ENCODE results near the gene SFMBT2. TPM values are rescaled to one million over a fixed set of nuclear protein-coding genes. Genes with fewer than 3 reads are reported as not detected.

Gene SFMBT2
- total RNA-seq, 1 donor from 2014 or later = 7.2 TPM

DNA sequence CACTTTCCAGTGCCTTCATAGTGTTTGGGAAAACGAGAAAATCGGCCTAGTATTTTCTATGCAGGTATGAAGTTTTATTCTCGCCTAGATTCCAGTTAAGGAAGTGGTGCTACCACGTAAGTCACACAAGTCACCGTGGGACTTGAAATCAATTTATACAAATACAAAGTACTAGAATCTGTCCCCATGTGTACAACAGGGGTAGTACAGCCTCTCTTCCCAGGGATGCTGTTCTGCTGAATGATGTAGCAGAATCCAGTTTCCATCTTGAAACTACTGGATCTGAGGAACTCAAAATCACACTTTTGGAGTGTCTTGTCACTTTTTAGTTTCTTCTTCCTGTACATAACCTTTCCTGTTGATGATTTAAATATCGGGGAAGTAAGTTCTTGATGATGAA, 129.4 kb downstream of the SFMBT2 start:
- Mint-ChIP-seq H3K27ac (no peak overlapping the region), H3K36me3 (no peaks in the 10 kb centered on the region), H3K27me3 (peaks cover 58% of the 10 kb centered on the region), H3K4me1 (ENCODE audit: unreplicated experiment) (peaks cover 5% of the 10 kb centered on the region), H3K4me3 (no peak overlapping the region), H3K9me3 (no peaks in the 10 kb centered on the region)
- no peak for DNase-seq (ENCODE audit: extremely low spot score, unreplicated experiment)
- TF ChIP-seq, protein P1, sequence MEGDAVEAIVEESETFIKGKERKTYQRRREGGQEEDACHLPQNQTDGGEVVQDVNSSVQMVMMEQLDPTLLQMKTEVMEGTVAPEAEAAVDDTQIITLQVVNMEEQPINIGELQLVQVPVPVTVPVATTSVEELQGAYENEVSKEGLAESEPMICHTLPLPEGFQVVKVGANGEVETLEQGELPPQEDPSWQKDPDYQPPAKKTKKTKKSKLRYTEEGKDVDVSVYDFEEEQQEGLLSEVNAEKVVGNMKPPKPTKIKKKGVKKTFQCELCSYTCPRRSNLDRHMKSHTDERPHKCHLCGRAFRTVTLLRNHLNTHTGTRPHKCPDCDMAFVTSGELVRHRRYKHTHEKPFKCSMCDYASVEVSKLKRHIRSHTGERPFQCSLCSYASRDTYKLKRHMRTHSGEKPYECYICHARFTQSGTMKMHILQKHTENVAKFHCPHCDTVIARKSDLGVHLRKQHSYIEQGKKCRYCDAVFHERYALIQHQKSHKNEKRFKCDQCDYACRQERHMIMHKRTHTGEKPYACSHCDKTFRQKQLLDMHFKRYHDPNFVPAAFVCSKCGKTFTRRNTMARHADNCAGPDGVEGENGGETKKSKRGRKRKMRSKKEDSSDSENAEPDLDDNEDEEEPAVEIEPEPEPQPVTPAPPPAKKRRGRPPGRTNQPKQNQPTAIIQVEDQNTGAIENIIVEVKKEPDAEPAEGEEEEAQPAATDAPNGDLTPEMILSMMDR (conservative IDR thresholded peaks at IDR 0.05) = peak; percentile 28

DNA sequence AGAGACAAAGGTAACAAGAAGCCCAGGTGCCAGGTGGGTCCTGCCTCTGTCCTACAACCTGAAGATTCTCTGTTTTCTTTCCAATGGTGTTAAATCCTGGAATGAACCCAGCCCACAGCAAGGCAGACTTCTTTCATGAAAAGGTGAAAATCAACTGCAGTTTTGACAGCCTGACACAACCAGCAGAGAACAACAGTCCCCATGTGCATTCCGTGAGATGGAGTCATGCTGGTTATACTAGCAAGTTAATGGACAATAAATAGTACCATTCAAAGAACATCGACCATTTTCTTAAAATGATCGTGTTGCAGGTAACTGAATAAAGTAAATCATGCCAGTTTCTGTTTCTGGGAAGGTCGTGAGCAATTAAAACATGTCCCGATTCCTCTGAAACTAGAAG, 131.5 kb downstream of the SFMBT2 start:
- Mint-ChIP-seq H3K4me3 (no peak overlapping the region), H3K27ac (no peak overlapping the region)

DNA sequence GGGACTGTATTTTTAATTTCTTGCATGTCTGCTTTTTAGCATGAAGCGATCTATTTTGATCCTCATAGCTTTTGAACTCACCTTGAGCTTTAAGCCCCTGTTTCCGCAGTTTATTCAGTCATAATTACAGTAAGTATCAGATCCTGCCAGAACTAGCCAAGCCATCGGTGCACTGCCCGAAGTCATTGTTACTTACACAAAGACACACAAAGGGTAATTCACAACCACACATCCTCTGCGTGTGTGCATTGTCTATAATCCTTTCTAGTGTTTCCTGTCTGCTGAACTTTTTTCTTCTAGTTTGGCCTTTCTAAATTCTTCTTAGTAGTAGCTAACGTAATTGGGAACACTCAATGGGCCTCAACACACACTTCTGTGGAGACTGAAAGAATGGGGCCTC, 133.0 kb downstream of the SFMBT2 start:
- peaks cover 44% of the 10 kb centered on the region for H3K27me3 Mint-ChIP-seq
- H3K9me3 Mint-ChIP-seq = no peaks in the 10 kb centered on the region
- peaks cover 5% of the 10 kb centered on the region for H3K4me1 Mint-ChIP-seq (ENCODE audit: unreplicated experiment)
- no peak overlapping the region for H3K27ac Mint-ChIP-seq
- TF ChIP-seq, protein P1 (conservative IDR thresholded peaks at IDR 0.05) = no peak
- H3K36me3 Mint-ChIP-seq = no peaks in the 10 kb centered on the region
- DNase-seq (ENCODE audit: extremely low spot score, unreplicated experiment) = no peak
- H3K4me3 Mint-ChIP-seq = no peak overlapping the region

More for the DNA sequence above, 131.5 kb downstream of the SFMBT2 start:
- DNase-seq (ENCODE audit: extremely low spot score, unreplicated experiment) = no peak
- Mint-ChIP-seq H3K36me3 (no peaks in the 10 kb centered on the region), H3K27me3 (peaks cover 54% of the 10 kb centered on the region), H3K9me3 (no peaks in the 10 kb centered on the region), H3K4me1 (ENCODE audit: unreplicated experiment) (peaks cover 5% of the 10 kb centered on the region)
- TF ChIP-seq, protein P1 (conservative IDR thresholded peaks at IDR 0.05) = no peak

DNA sequence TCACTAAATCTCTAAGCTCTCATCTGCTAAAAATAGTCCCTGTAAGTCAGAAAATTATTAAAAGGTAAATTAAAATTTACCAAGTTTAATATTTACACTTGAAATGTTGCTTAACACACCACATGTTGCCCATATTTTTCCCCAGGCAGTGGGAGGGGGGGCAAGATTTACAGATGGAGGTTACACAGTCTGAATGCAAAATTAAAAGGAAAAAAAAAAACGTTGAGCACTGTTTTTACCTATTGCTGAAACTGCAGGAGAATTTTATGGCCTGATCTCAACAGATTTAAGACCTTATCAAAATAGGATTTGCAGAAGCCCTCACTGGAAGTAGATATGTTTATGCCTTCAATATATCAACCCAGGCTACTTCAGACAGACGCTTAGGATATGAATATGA, 133.4 kb downstream of the SFMBT2 start:
- Mint-ChIP-seq H3K27ac (no peak overlapping the region), H3K4me1 (ENCODE audit: unreplicated experiment) (peaks cover 5% of the 10 kb centered on the region), H3K27me3 (peaks cover 44% of the 10 kb centered on the region), H3K9me3 (no peaks in the 10 kb centered on the region), H3K36me3 (no peaks in the 10 kb centered on the region), H3K4me3 (no peak overlapping the region)
- no peak for DNase-seq (ENCODE audit: extremely low spot score, unreplicated experiment)
- TF ChIP-seq, protein P1 (conservative IDR thresholded peaks at IDR 0.05) = no peak

DNA sequence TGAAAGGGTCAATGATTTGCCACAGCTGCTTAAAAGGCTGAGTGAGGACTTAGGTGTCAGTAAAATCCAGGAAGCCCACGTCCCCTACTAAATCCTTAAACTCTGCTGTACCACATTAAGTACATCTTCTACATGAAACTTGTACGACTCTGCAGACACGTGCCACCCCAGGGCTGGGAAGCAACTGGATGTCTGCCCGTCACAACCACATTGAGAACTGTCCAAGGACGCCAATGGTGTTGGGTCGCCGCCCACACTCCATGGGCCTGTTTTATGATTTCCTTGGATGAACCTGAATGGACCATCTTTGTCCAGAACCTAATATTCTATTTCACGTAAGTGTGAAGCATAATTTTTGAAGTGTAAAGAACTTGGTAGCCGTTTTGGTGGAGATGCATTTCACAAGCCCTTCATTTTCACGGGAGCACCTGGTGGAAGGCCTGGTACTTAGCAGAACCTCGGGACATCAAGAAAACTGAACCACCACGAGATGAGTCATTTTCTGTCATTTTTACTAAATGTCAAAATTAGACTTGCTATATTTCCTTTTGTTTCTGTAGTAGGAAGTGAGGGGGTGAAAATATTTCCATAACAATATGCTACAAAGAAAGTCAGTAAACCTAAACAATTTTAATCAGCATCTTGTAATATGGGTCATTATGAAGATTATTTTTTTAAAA, 134.9 kb downstream of the SFMBT2 start:
- Mint-ChIP-seq H3K27ac (no peak overlapping the region), H3K4me1 (ENCODE audit: unreplicated experiment) (peaks cover 5% of the 10 kb centered on the region), H3K36me3 (peaks cover 7% of the 10 kb centered on the region), H3K4me3 (no peak overlapping the region), H3K27me3 (peaks cover 51% of the 10 kb centered on the region), H3K9me3 (no peaks in the 10 kb centered on the region)
- TF ChIP-seq, protein P1 (conservative IDR thresholded peaks at IDR 0.05) = no peak
- no peak for DNase-seq (ENCODE audit: extremely low spot score, unreplicated experiment)
